Type B pancreatic cell (in vitro differentiated cells): Measurements from ENCODE around the gene HSD17B11. TPM values are rescaled to one million over a fixed set of nuclear protein-coding genes. Genes with fewer than 3 reads are reported as not detected.
A peak's percentile ranks its signal among the peaks of the same experiment; 100 is the strongest.
"Not testable (repeated sequence)": the region's sequence is repeated elsewhere in the genome, so short reads cannot be mapped to it uniquely, and the experiment has no call there.

Experiments
- DNase-seq: peaks from one replicate; pipeline ENCODE4 v3.0.0; 2021; ENCODE audit warnings: mixed read lengths; ENCODE audit not compliant: unreplicated experiment; ENCODE audit errors: extremely low spot score
- H3K27ac Mint-ChIP-seq: 2 replicates; pipeline ENCODE4 v1.8.0; 2021; ENCODE audit warnings: mild to moderate bottlenecking, mixed read lengths
- H3K27me3 Mint-ChIP-seq: 2 replicates; pipeline ENCODE4 v1.8.0; 2021; ENCODE audit warnings: mixed read lengths
- H3K36me3 Mint-ChIP-seq: 2 replicates; pipeline ENCODE4 v1.8.0; 2021; ENCODE audit warnings: mixed read lengths
- H3K4me1 Mint-ChIP-seq: one replicate; pipeline ENCODE4 v1.8.0; 2021; ENCODE audit warnings: mixed read lengths; ENCODE audit not compliant: unreplicated experiment
- H3K4me3 Mint-ChIP-seq: 2 replicates; pipeline ENCODE4 v1.8.0; 2021; ENCODE audit warnings: mild to moderate bottlenecking, mixed read lengths
- H3K9me3 Mint-ChIP-seq: 2 replicates; pipeline ENCODE4 v1.8.0; 2021; ENCODE audit warnings: mixed read lengths
- CTCF ChIP-seq: fragments of 200-600 bp; sonication (generic); conservative IDR thresholded peaks from 2 replicates; pipeline ENCODE4 v1.5.0; 2021; ENCODE audit warnings: antibody characterized with exemption, mild to moderate bottlenecking
- total RNA-seq: library from RNA; stranded (reverse); gene quantifications from 2 replicates; pipeline ENCODE4 v1.2.1, GENCODE V29; 2021; ENCODE audit warnings: low replicate concordance

HSD17B11 gene
- total RNA-seq, 1 donor from 2014 or later, result 23.9 TPM

- no peaks in the 10 kb centered on the region for H3K27me3 Mint-ChIP-seq
- peaks cover 28% of the 10 kb centered on the region for H3K36me3 Mint-ChIP-seq
- H3K4me1 Mint-ChIP-seq, result peaks cover 28% of the 10 kb centered on the region
- TF ChIP-seq CTCF, result no peak
- no peak overlapping the region for H3K27ac Mint-ChIP-seq
- peaks cover 15% of the 10 kb centered on the region for H3K9me3 Mint-ChIP-seq
- no peak for DNase-seq
- H3K4me3 Mint-ChIP-seq, result peak overlapping the region; percentile 61
Measured at GRCh38 chr4:87388901-87389300, 2.1 kb downstream of the HSD17B11 start.

GRCh38 chr4:87387237-87387636, 3.8 kb downstream of the HSD17B11 start:
- Mint-ChIP-seq H3K36me3 (peaks cover 33% of the 10 kb centered on the region), H3K27ac (no peak overlapping the region), H3K9me3 (peaks cover 24% of the 10 kb centered on the region), H3K4me1 (peaks cover 28% of the 10 kb centered on the region), H3K4me3 (no peak overlapping the region), H3K27me3 (no peaks in the 10 kb centered on the region)
- DNase-seq, result no peak
- TF ChIP-seq CTCF, result no peak

GRCh38 chr4:87384466-87385132, 6.4 kb downstream of the HSD17B11 start:
- not testable (repeated sequence) for H3K4me3 Mint-ChIP-seq, DNase-seq, H3K27me3 Mint-ChIP-seq, H3K27ac Mint-ChIP-seq
- peaks cover 36% of the 10 kb centered on the region for H3K36me3 Mint-ChIP-seq
- peaks cover 24% of the 10 kb centered on the region for H3K9me3 Mint-ChIP-seq
- peaks cover 12% of the 10 kb centered on the region for H3K4me1 Mint-ChIP-seq

- Mint-ChIP-seq H3K4me1 (peaks cover 3% of the 10 kb centered on the region), H3K27ac (no peak overlapping the region), H3K27me3 (no peaks in the 10 kb centered on the region), H3K36me3 (peaks cover 26% of the 10 kb centered on the region), H3K9me3 (peaks cover 17% of the 10 kb centered on the region), H3K4me3 (no peak overlapping the region)
- TF ChIP-seq CTCF, result no peak
- no peak for DNase-seq
Measured at GRCh38 chr4:87382931-87383330, 8.1 kb downstream of the HSD17B11 start.

GRCh38 chr4:87382116-87382515, 8.9 kb downstream of the HSD17B11 start:
- Mint-ChIP-seq H3K4me1 (no peaks in the 10 kb centered on the region), H3K9me3 (peaks cover 11% of the 10 kb centered on the region), H3K4me3 (no peak overlapping the region), H3K36me3 (peaks cover 20% of the 10 kb centered on the region), H3K27me3 (no peaks in the 10 kb centered on the region), H3K27ac (no peak overlapping the region)
- no peak for DNase-seq
- TF ChIP-seq CTCF, result no peak

GRCh38 chr4:87377816-87378215, 13.2 kb downstream of the HSD17B11 start:
- no peak overlapping the region for H3K27ac Mint-ChIP-seq
- H3K27me3 Mint-ChIP-seq, result no peaks in the 10 kb centered on the region
- H3K36me3 Mint-ChIP-seq, result peaks cover 5% of the 10 kb centered on the region
- TF ChIP-seq CTCF, result no peak
- no peak overlapping the region for H3K4me3 Mint-ChIP-seq
- H3K4me1 Mint-ChIP-seq, result no peaks in the 10 kb centered on the region
- no peak for DNase-seq
- H3K9me3 Mint-ChIP-seq, result no peaks in the 10 kb centered on the region
